A375 (cell line): ENCODE measurements around the gene APOC3. TPM values are rescaled to one million over a fixed set of nuclear protein-coding genes. Genes with fewer than 3 reads are reported as not detected.

Experiments used
- total RNA-seq: library from RNA; depleted of rRNA; stranded (reverse); fragments of >200 nt; shearing (Covaris generic); gene quantifications from 2 replicates; pipeline ENCODE4 v1.2.3, GENCODE V29; 2014; rRNA removed

APOC3 gene
- not detected in 2 replicates for total RNA-seq

DNA sequence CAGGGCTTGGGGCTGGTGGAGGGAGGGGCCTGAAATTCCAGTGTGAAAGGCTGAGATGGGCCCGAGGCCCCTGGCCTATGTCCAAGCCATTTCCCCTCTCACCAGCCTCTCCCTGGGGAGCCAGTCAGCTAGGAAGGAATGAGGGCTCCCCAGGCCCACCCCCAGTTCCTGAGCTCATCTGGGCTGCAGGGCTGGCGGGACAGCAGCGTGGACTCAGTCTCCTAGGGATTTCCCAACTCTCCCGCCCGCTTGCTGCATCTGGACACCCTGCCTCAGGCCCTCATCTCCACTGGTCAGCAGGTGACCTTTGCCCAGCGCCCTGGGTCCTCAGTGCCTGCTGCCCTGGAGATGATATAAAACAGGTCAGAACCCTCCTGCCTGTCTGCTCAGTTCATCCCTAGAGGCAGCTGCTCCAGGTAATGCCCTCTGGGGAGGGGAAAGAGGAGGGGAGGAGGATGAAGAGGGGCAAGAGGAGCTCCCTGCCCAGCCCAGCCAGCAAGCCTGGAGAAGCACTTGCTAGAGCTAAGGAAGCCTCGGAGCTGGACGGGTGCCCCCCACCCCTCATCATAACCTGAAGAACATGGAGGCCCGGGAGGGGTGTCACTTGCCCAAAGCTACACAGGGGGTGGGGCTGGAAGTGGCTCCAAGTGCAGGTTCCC, at the start of gene APOC3:
APOC3 (plus strand) TSS at position 383 of the 659 bp plus-strand sequence. CDS start 676 bp downstream, outside the sequence.

DNA sequence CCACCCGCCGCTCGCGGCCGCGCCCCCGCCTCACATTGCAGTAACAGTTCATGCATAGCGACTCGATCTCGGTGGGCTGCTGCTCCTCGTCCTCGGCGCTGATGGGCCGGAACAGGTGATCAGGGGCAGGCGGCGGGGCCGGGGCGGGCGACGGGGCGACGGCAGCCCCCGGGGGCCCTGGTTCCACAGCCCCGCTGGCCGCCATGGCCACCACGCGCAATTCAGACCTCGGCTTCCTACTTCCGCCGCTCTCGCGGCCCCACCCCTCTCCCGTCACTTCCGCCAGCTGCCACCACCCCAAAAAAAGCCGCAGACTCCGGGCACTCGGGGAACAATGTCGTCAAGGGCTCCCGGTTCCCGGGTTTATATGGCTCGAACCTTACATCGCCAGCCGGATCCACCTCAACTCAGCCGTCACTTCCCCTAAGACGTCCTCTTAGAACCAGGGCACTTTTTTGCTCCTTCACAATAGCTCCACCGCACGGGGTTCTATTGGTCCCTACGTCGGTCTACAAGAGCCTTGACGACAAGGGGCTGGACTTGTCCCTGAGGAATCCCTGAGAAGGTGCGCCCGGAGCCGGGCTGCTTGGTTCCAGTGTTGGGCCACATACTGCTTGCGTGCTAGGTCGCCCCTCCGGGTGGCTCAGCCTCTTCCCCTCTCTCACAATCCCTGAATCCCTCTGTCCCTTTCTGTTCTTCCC, 41.8 kb upstream of the APOC3 start, which contains the start of gene ZPR1:
ZPR1 (minus strand) TSS at position 238 of the 701 bp plus-strand sequence; CDS start at position 205, 33 bp downstream.

DNA sequence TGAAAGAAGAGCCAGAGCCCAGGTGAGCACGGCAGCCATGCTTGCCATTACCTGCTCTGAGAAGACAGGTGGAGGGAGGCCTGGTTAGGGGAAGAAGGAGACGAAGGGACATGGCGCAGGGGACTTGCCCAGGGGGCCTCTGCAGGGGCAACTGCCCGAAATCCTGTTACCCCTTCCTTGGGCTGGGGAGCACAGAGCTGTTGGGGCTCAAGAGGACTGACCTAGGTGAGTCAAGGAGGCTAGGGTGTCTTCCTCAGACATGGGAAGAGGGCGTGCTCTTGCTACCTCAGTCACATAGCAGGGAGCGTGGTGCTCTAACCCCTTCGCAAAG, 37.9 kb upstream of the APOC3 start, which contains the start of gene APOA5:
APOA5 (minus strand) TSS at position 67 of the 331 bp plus-strand sequence; CDS start at position 48, 19 bp downstream.

DNA sequence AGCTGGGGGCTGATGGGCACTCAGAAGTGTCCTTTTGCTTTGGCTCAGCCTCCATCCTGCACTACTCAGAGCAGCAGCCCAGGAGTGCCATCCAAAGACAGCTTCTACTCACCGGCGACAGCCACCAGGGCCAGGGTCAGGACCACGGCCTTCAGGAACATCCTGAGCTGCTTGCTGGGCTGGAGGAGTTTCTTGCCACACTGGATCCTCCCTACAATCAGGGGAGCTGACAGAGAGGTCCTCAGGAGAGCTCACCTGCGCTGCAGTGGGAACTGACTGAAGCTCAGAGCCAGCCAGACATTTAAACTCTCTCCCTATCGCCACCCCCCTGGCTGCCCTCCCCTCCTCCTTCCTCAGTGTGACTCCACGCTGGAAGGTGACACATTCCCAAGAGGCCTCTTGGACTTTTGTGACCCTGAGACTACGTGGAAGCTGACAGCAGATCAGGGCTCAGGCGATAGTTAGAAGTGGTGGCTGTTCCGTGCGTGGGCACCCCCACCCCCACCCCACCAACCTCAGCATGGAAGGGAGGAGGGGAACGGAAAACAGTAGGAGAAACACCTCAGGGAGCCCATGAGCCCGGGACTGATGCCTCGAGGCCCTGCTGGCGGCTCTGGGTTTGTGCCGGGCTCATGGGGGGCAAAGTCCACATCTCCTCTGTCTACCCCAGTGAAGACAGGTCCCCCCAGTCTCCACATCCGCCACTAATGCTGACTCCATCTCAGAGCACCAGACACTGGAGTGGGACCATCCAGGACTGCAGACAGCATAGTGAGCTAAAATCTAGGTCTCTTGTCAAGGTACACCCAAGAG, 6.5 kb upstream of the APOC3 start, which contains the start of gene APOA4:
APOA4 (minus strand) TSS at position 274 of the 813 bp plus-strand sequence; CDS start at position 161, 113 bp downstream.

DNA sequence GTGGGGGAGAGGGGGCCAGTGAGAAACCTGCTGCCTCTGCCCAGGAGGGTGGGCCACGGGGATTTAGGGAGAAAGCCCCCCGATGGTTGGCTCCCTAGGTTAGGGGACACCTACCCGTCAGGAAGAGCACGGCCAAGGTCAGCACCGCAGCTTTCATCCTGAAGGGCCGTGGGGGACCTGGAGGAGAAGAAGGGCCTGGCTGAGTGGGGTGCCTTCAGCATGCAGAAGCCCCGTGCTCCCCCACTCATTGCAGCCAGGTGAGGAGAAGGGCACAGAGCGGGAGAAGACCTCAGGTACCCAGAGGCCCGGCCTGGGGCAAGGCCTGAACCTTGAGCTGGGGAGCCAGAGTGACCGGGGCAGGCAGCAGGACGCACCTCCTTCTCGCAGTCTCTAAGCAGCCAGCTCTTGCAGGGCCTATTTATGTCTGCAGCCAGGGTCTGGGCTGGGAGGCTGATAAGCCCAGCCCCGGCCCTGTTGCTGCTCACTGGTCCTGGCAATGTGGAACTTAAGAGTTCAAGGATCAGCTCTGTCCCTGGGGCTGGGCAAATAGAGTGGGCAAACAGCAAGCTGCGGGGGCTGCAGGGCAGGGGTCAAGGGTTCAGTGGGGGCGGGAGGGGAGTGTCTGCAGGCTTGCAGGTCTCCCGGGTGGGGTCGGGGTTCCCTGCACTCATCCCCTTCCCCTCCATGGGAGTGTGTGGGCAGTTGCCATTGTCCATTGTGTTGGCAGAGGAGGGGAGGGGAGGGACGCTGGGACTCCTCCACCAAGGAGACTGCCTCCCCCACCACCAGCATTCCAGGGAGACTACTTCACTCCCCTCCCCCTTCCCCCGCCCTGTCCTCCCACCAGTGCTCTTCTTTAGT, 7.8 kb downstream of the APOC3 start, which contains the start of gene APOA1:
APOA1 (minus strand) TSS at position 392 of the 861 bp plus-strand sequence; CDS start at position 157, 235 bp downstream.

Other genes with a start within 250 kb of the APOC3 start
- gene BUD13, start 56.9 kb upstream of the APOC3 start, total RNA-seq: 25.4 and 30.2 TPM in 2 replicates
- gene ZPR1, start 41.9 kb upstream of the APOC3 start, total RNA-seq: 121 and 130 TPM in 2 replicates
- gene APOA5, start 38.0 kb upstream of the APOC3 start, total RNA-seq: not detected in 2 replicates
- gene APOA4, start 6.6 kb upstream of the APOC3 start, total RNA-seq: not detected in 2 replicates
- not detected in 2 replicates for gene APOA1, start 7.7 kb downstream of the APOC3 start, total RNA-seq